HepG2 (cell line): Measurements from ENCODE around the gene KANTR. TPM values are rescaled to one million over a fixed set of nuclear protein-coding genes. Genes with fewer than 3 reads are reported as not detected.

Experiments used
- ATAC-seq: fragments of 200-7000 bp; cut with Tn5 transposase; 3 replicates; pipeline ENCODE4 v1.9.1; 2020; ENCODE audit warnings: mild to moderate bottlenecking, moderate library complexity
- BruUV-seq: library from RNA; stranded (reverse); fragments of 400-500 nt; replicated peaks from 2 replicates; lab custom pipeline; 2021; lab: Mats Ljungman, UMichigan
- CTCF ChIA-PET: fragments of 300-600 bp; formaldehyde crosslinking; extraction: SDS; loops from one replicate; lab custom pipeline; 2021; ENCODE audit warnings: low total read pairs, inconsistent platforms, low intra/inter-chr PET ratio; lab: Yijun Ruan, JAX
- POLR2A ChIA-PET: fragments of 350-600 bp; sonication (Branson Sonifier 250); formaldehyde crosslinking; loops from one replicate; lab custom pipeline; 2020; ENCODE audit warnings: antibody characterized with exemption, inconsistent platforms; lab: Yijun Ruan, JAX
- DNase-seq: peaks from one replicate; pipeline ENCODE4 v3.0.0-alpha.2; 2015; ENCODE audit warnings: low spot score
- FAIRE-seq: peaks from 3 replicates; lab custom pipeline; 2011; peaks lifted over from hg19 to GRCh38; lab: Jason Lieb, UNC
- H2AFZ ChIP-seq: one replicate; pipeline ENCODE4 v1.6.1; 2011; ENCODE audit warnings: low read length, inconsistent platforms
- H3K27ac ChIP-seq: fragments of 300-600 bp; 3 replicates; pipeline ENCODE4 v1.8.0; 2011; ENCODE audit warnings: mixed run types, mild to moderate bottlenecking, mixed read lengths, low read length, inconsistent platforms; ENCODE audit not compliant: insufficient read depth; ENCODE audit errors: extremely low read length
- H3K27me3 ChIP-seq, 2 experiments: fragments of 200-600 bp in 1 of 2; 2 replicates in 1 of 2; 3 replicates in 1 of 2; pipeline versions ENCODE4 v1.6.0 to v1.8.0; 2011; ENCODE audit warnings: low read length in 2 of 2, mild to moderate bottlenecking in 2 of 2, moderate library complexity in 2 of 2, inconsistent platforms in 1 of 2; ENCODE audit not compliant: insufficient read depth in 2 of 2, control insufficient read depth in 1 of 2
- H3K36me3 ChIP-seq, 2 experiments: fragments of 200-600 bp in 1 of 2; replicated peaks in 1 of 2; 2 replicates in 1 of 2; 3 replicates in 1 of 2; pipeline versions ENCODE4 v1.5.1 to v1.8.0; 2011; ENCODE audit warnings: low read length in 2 of 2, inconsistent platforms in 1 of 2; ENCODE audit not compliant: insufficient read depth in 2 of 2, control insufficient read depth in 1 of 2
- H3K4me1 ChIP-seq: 2 replicates; pipeline ENCODE4 v1.5.1; 2012; ENCODE audit warnings: low read length, inconsistent platforms; ENCODE audit not compliant: insufficient read depth
- H3K4me2 ChIP-seq: 2 replicates; pipeline ENCODE4 v1.6.0; 2011; ENCODE audit warnings: low read depth, low read length, inconsistent platforms
- H3K4me3 ChIP-seq, 3 experiments: fragments of 200-600 bp in 1 of 3; sonication (generic), shearing (Covaris generic) in 1 of 3; replicated peaks in 1 of 3; 2 replicates each; pipeline ENCODE4 v1.5.1; 2011 to 2016; ENCODE audit warnings: low read length in 3 of 3, inconsistent platforms in 2 of 3, low read depth in 2 of 3, mild to moderate bottlenecking in 2 of 3, control low read depth in 1 of 3, mixed read lengths in 1 of 3; ENCODE audit not compliant: insufficient read depth in 1 of 3
- H3K79me2 ChIP-seq: one replicate; pipeline ENCODE4 v1.6.1; 2011; ENCODE audit warnings: low read length, inconsistent platforms; ENCODE audit not compliant: insufficient read depth
- H3K9ac ChIP-seq: 2 replicates; pipeline ENCODE4 v1.6.0; 2011; ENCODE audit warnings: mild to moderate bottlenecking, low read depth, low read length, inconsistent platforms; ENCODE audit not compliant: insufficient read depth
- H3K9me3 ChIP-seq: 2 replicates; pipeline ENCODE4 v1.5.1; 2012; ENCODE audit warnings: mild to moderate bottlenecking, low read length
- H4K20me1 ChIP-seq: 2 replicates; pipeline ENCODE4 v1.6.0; 2011; ENCODE audit warnings: inconsistent platforms, mild to moderate bottlenecking, low read length, moderate library complexity; ENCODE audit not compliant: insufficient read depth
- DZIP1 ChIP-seq: sonication (generic); formaldehyde crosslinking; IDR thresholded peaks from 2 replicates; pipeline ENCODE4 v1.5.0; 2020; ENCODE audit warnings: mild to moderate bottlenecking, missing genetic modification reagents
- GATAD2A ChIP-seq: IDR thresholded peaks from 2 replicates; pipeline ENCODE4 v1.6.1; 2016
- GTF2F1 ChIP-seq: fragments of 150-350 bp; IDR thresholded peaks from 2 replicates; pipeline ENCODE4 v1.6.1; 2014; ENCODE audit warnings: low read length
- HOXA9 ChIP-seq: sonication (generic); formaldehyde crosslinking; IDR thresholded peaks from 2 replicates; pipeline ENCODE4 v1.8.1; 2022; ENCODE audit warnings: missing genetic modification reagents, mild to moderate bottlenecking, moderate library complexity, borderline replicate concordance
- PAWR ChIP-seq: sonication (generic); formaldehyde crosslinking; IDR thresholded peaks from 2 replicates; pipeline ENCODE4 v1.4.0; 2020; ENCODE audit warnings: missing genetic modification reagents, mild to moderate bottlenecking, borderline replicate concordance
- SP2 ChIP-seq: sonication (generic); formaldehyde crosslinking; IDR thresholded peaks from 2 replicates; pipeline ENCODE4 v1.5.1; 2020; ENCODE audit warnings: mild to moderate bottlenecking, missing genetic modification reagents
- SP5 ChIP-seq: IDR thresholded peaks from 2 replicates; pipeline ENCODE4 v1.6.1; 2016; ENCODE audit warnings: low read depth, borderline replicate concordance
- TAF15 ChIP-seq: fragments of 200-400 bp; formaldehyde crosslinking; IDR thresholded peaks from one replicate; pipeline ENCODE4 v1.6.1; 2018; ENCODE audit warnings: mild to moderate bottlenecking, low read depth, low read length; ENCODE audit not compliant: poor library complexity, severe bottlenecking
- TOE1 ChIP-seq: sonication (generic); formaldehyde crosslinking; IDR thresholded peaks from 2 replicates; pipeline ENCODE4 v1.4.0; 2020; ENCODE audit warnings: mild to moderate bottlenecking, missing genetic modification reagents
- ZFP37 ChIP-seq: sonication (generic); formaldehyde crosslinking; IDR thresholded peaks from 2 replicates; pipeline ENCODE4 v1.4.0; 2020; ENCODE audit warnings: missing genetic modification reagents, borderline replicate concordance
- WGBS: methylation state at CpG from one replicate; pipeline ENCODE4 v1.1.6; 2017; ENCODE audit warnings: low lambda C conversion rate; 5-methylcytosine and 5-hydroxymethylcytosine counted together
- in situ Hi-C: cut with HindIII; loops from 2 replicates; pipeline ENCODE4 v1.10.0; 2017; ENCODE audit warnings: low pct_unique_long_range_greater_than_20kb; ENCODE audit not compliant: extremely low pct_ligation_motif_present
- intact Hi-C: fragments of 100-400 bp; cut with micrococcal nuclease; formaldehyde crosslinking; loops from one replicate; pipeline ENCODE4 v1.10.0; 2022; ENCODE audit not compliant: unreplicated experiment
- polyA plus RNA-seq, 8 experiments: library from polyadenylated mRNA; depleted of rRNA in 3 of 8; stranded (reverse) in 7 of 8; unstranded in 1 of 8; fragments of >200 nt; fragmentation: Illumina TruSeq in 4 of 8; extraction: Trizol in 4 of 8; gene quantifications; 2 replicates each; pipeline versions ENCODE4 v1.2.1 to v1.2.3, GENCODE V29; 2011 to 2016; ENCODE audit warnings: low read depth in 4 of 8, missing spikeins in 1 of 8, mixed read lengths in 1 of 8; ENCODE audit not compliant: insufficient read depth in 1 of 8
- total RNA-seq, 5 experiments: library from RNA; depleted of rRNA; stranded (reverse); fragments of >200 nt; fragmentation: Illumina TruSeq; extraction: Trizol; gene quantifications; 2 replicates each; pipeline ENCODE4 v1.2.3, GENCODE V29; 2016; ENCODE audit warnings: low read depth in 1 of 5
- TF ChIP-seq, protein P1 (sequence below): sonication (generic); formaldehyde crosslinking; IDR thresholded peaks from 2 replicates; pipeline ENCODE4 v1.5.0; 2020; ENCODE audit warnings: missing genetic modification reagents, mild to moderate bottlenecking, borderline replicate concordance
- TF ChIP-seq, protein P2 (sequence below): sonication (generic); formaldehyde crosslinking; IDR thresholded peaks from 2 replicates; pipeline ENCODE4 v1.4.0; 2020; ENCODE audit warnings: mild to moderate bottlenecking, missing genetic modification reagents

KANTR gene
- total and polyA plus RNA-seq, 2 of the 13 experiments (the other 11 are each of a cell fraction or from before 2014, with no cell fraction given), result 4.4 to 9.0 TPM

GRCh38 chrX:53155512-53156206 lies 61.7 kb downstream of the KANTR start:
- DNase-seq, result no peak
- CTCF ChIA-PET, result no interaction called here
- Histone ChIP-seq H3K36me3 (no peaks in the 10 kb centered on the region), H3K27ac (no peak overlapping the region), H4K20me1 (no peaks in the 10 kb centered on the region), H3K9ac (no peak overlapping the region), H3K4me3 (no peak overlapping the region), H3K4me2 (no peak overlapping the region), H3K79me2 (no peaks in the 10 kb centered on the region), H2AFZ (no peak overlapping the region), H3K4me1 (no peaks in the 10 kb centered on the region), H3K27me3 (no peaks in the 10 kb centered on the region), H3K9me3 (no peaks in the 10 kb centered on the region)
- intact Hi-C loops (no loop called here), in situ Hi-C loops (no loop called here)
- no peak for ATAC-seq
- FAIRE-seq, result no peak
- no peak for TF ChIP-seq SP5 (CRISPR knock-in tag)
- TF ChIP-seq GTF2F1, result no peak
- no peak for TF ChIP-seq TOE1 (CRISPR knock-in tag)
- TF ChIP-seq, protein P1, sequence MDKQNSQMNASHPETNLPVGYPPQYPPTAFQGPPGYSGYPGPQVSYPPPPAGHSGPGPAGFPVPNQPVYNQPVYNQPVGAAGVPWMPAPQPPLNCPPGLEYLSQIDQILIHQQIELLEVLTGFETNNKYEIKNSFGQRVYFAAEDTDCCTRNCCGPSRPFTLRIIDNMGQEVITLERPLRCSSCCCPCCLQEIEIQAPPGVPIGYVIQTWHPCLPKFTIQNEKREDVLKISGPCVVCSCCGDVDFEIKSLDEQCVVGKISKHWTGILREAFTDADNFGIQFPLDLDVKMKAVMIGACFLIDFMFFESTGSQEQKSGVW (CRISPR knock-in tag), result no peak
- no peak for TF ChIP-seq DZIP1 (CRISPR knock-in tag)
- TF ChIP-seq, protein P2, sequence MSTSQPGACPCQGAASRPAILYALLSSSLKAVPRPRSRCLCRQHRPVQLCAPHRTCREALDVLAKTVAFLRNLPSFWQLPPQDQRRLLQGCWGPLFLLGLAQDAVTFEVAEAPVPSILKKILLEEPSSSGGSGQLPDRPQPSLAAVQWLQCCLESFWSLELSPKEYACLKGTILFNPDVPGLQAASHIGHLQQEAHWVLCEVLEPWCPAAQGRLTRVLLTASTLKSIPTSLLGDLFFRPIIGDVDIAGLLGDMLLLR (CRISPR knock-in tag), result no peak
- no peak for TF ChIP-seq PAWR (CRISPR knock-in tag)
- no peak for TF ChIP-seq SP2 (CRISPR knock-in tag)
- no peak for TF ChIP-seq ZFP37 (CRISPR knock-in tag)
- TF ChIP-seq GATAD2A (CRISPR knock-in tag), result no peak
- no peak for TF ChIP-seq TAF15
- TF ChIP-seq HOXA9, result no peak
- no TSS peak for BruUV-seq
- WGBS, result 91% methylated on average over 6 of the region's 8 CpGs
- POLR2A ChIA-PET, result no interaction called here
